HTERT RPE-1 (cell line): ENCODE data around the gene ST6GALNAC1.

Source experiments
- in situ Hi-C: fragments of 300-500 bp; cut with MboI; formaldehyde crosslinking; loops from 4 replicates; pipeline ENCODE4 v1.14.3; 2020; ENCODE audit warnings: low sequenced_read_pairs

The ST6GALNAC1 gene

DNA sequence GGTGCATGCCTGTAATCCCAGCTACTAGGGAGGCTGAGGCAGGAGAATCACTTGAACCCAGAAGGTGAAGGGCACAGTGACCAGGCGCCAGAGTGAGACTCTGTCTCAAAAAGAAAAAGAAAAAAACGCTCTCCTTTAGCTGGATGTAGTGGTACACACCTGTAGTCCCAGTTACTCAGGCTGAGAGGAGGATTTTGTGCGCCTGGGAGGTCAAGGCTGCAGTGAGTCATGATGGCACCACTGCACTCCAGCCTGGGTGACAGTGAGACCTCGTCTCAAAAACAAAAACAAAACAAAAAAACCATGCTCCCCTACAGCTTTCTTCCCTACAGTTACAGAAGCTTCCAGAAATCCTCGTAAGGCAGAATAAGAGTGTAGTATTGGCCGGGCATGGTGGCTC lies 33.1 kb upstream of the ST6GALNAC1 start:
- in situ Hi-C loops: no loop called here

DNA sequence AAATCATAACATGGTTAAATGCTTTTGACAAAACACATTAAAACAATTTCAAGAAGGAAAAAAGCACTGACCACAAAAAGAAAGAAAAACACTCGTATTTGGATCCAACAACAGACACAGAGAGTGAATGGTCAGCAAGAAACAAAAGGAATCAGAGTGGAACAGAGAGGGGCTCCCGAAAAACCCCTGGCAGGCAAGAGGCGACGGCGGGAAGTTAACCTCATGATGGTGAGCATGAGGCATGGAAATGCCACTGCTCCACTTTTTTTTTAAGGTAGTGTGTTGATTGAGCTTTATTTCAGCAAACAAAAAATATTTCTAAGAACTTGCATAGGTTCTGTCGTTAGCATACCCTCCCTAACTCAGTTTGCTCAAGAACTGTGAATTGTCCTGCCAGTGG lies 32.1 kb upstream of the ST6GALNAC1 start:
- in situ Hi-C loops: no loop called here

GRCh38 chr17:76674600-76674999 lies 31.0 kb upstream of the ST6GALNAC1 start:
- in situ Hi-C loops: no loop called here

DNA sequence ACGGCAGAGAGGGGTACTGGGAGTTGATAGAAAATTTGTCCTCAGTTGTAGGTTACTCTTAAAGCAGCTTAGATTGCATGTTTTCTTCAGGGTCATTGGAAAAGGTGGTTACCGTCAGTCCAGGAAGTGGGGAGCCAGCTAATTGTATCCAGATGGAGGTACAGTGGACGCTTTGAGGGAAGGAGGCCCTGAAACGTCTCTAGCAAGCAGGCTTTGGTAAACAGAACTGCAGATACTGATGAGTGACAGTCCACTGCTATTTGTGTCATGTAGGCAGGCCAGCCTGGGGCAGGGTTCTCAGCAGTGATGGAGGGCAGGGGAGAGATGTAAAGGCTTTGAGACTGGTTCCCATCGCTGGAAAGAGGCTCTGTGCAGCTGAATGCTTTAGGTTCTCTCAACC lies 30.2 kb upstream of the ST6GALNAC1 start:
- in situ Hi-C loops: no loop called here

DNA sequence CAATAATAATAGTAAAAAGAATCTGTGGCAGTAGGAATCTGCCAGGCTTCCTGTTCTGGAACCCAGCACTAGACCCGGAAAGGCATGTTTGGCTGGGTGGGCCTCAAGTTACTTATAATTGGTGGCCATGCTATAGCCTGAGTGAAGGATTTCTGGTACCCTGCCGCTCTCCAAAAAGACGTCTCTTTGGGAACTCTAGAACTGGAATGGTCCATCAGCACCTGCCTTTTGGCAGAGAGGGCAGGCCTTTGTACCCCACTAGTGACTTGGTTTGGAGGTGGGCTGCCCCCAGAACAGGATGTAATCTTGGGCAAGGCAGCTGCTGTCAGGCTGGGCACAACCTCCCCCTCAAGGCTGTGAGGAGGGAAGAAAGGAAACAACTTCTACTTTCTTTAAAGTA lies 29.3 kb upstream of the ST6GALNAC1 start:
- in situ Hi-C loops: no loop called here

DNA sequence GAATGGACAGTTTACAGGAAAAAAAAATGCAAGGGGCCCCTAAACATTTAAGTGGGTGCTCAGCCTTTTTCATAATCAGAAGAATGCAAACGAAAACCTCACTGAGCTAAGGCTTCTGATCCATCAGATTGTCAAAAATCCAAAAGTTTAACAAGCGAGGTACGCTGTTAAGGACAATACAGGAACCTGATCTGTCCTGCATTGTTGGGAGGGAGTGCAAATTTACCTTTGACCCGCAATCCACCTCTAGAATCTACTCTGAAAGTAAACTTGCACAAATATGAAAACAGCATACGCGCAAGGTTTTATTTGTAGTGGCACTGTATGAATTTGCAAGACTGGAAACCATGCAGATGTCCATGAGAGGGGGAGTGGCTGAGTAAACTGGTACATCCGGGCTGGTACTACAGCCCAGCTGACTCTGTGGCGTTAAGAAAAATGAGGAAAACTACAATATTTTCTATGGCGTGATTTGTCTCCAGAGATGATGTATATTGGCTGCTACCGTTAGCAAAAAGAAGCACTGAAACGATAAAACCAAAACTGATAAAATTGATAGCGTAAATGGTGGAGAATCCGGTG lies 28.8 kb upstream of the ST6GALNAC1 start:
- in situ Hi-C loops: no loop called here

DNA sequence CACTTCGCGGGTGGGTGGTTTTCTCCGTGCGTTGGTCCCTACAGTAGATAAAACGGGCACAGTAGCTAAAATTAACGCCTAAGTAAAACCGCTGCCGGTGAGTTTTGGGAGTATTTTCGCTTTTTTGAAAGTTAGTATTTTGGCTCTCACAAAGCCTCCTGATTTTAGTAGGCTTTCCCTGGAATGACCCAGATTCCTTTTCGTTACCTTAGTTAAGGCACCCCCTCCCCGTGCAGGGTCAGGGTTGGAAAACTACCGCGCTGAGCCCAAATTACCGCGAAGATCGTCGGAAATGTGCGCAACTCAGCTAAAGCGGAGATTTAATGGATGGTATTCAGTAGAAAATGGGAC lies 28.3 kb upstream of the ST6GALNAC1 start:
- in situ Hi-C loops: no loop called here

GRCh38 chr17:76671123-76671911 lies 27.8 kb upstream of the ST6GALNAC1 start:
- in situ Hi-C loops: no loop called here

- in situ Hi-C loops: no loop called here
Observed at GRCh38 chr17:76670718-76671122, 27.2 kb upstream of the ST6GALNAC1 start.

- in situ Hi-C loops: no loop called here
Observed at GRCh38 chr17:76670020-76670717, 26.6 kb upstream of the ST6GALNAC1 start.

GRCh38 chr17:76667786-76668453 lies 24.4 kb upstream of the ST6GALNAC1 start:
- in situ Hi-C loops: no loop called here

DNA sequence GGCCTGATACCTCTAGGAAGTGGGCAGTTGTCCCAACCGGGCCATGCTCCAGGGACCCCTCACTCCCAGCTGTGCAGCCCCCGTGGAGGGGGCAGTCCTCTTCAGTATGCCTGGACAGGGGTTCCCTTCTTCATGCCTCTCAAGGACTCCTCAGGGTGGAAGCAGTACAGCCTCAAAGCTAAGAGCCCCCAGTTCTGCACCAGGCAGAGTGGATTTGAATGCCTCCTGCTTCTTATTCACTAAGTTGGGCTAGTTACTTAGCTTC lies 23.9 kb upstream of the ST6GALNAC1 start:
- in situ Hi-C loops: no loop called here

DNA sequence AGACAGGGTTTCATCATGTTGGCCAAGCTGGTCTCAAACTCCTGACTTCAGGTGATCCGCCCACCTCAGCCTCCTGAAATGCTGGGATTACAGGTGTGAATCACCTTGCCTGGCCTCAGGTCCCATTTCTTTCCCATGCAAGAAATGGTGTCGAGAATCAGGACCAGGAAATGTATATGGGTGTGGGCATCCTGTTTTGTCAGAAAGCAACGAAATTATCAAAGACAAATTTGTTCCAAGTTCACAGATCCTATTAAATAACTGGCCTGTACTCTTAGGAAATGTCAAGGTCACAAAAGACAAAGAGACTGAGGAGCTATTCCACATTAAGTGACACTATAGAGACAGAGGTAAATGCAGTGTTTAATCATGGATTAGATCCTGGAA lies 17.1 kb upstream of the ST6GALNAC1 start:
- in situ Hi-C loops: no loop called here

DNA sequence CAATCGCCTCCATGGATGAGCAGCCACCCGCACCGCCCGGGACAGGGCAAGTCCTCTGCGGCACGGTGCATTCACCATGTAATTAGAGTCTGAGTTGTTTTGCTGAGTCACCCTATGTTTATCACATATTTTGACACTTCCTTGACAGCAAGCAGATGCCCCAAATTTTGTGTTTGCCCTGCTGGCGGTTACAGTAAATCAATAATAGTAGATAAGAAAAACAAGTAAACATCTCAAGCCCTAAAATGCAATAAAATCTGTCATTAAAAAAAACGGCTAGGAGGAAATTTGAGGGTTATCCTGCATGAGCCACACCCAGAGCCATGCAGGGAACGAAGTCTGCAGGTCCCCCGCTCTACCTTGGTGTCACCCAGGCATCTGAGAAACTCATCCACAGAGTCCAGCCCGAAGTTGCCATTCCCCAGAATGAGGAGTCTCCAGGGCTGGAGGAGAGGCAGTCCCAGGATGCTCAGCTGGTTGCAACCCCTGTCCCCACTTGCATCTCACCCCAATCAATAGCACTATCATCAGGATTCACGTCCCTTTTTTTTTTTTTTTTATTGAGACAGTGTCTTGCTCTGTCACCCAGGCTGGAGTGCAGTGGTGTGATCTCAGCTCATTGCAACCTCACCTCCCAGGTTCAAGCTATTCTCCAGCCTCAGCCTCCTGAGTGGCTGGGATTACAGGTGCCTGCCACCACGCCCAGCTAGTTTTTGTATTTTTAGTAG lies 16.5 kb upstream of the ST6GALNAC1 start:
- in situ Hi-C loops: no loop called here

- in situ Hi-C loops: no loop called here
Observed at GRCh38 chr17:76658242-76658662, 14.7 kb upstream of the ST6GALNAC1 start.

- in situ Hi-C loops: no loop called here
Observed at GRCh38 chr17:76657505-76658241, 14.1 kb upstream of the ST6GALNAC1 start.

DNA sequence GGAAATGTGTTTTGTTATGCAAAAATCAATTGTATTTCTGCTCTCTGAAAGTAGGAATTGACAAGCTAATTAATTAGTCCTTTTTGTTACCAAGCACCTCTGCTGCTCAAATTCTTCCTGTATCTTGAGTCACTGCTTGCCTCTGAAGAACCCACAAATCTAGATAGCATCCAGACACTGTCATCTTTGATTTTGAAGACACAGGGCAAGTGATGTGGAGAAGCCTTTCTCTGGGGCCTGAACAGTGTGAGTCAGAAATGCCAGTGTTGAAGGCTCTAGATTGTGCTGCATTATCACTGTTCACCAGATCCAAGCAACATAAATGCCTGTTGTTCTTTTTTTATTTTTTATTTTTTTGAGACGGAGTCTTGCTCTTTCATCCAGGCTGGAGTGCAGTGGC lies 10.9 kb upstream of the ST6GALNAC1 start:
- in situ Hi-C loops: no loop called here

DNA sequence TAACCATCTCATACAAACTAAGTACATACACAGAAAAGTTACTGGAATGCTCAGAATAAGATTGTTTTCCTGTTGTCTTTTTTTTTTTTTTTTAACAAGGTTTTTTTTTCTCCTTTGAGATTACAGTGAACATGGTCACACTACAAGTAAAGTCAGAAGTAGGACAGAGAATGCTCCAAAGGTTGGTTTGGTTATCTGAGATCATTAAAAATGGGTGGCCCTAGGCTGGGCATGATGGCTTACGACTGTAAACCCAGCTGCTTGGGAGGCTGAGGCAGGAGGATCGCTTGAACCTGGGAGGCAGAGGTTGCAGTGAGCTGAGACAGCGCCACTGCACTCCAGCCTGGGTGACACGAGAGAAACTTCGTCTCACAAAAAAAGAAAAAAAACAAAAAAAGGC lies 6.9 kb upstream of the ST6GALNAC1 start:
- in situ Hi-C loops: no loop called here

DNA sequence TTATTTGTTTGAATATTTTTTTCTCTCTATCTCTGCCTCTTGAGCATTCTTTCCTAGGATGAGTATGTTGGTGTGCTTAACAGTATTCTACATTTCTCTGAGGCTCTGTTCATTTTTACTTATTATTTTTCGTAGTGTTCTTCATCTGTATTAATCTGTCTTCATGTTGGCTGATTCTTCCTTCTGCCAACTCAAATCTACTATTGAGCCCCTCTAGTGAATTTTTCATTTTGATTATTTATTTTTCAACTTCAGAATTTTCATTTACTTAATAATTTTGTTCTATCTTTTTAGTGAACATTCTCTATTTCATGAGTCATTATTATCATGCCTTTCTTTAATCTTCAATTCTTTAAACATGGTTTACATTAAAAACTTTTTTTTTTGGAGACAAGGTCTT lies 3.2 kb upstream of the ST6GALNAC1 start:
- in situ Hi-C loops: no loop called here

DNA sequence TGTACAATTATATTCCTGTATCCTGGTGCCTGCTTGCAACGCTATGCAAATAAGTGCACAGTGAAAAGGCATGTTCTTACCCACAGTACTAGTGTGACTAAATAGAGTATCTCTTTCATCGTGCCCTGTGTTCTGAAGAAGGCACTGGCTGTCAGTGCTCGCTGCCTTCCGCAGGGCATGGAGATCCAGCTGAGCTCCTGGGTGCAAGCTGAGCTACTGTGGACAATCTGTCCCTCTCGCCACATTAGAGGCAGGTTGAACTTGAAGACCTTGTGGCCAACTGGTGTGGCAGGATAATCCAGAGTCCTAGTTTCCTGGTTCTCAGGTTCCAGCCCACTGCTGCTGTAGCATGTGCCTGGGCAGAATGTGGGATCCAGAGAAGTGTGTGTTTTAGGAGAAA lies 1.9 kb upstream of the ST6GALNAC1 start:
- in situ Hi-C loops: no loop called here

- in situ Hi-C loops: no loop called here
Observed at GRCh38 chr17:76644995-76645394, 1.4 kb upstream of the ST6GALNAC1 start.
